Activated gamma-delta T cell treated with Interleukin-2 at 50 U/mL for 16 hours (primary cell): ENCODE measurements around the gene RIMOC1.
A peak's percentile ranks its signal among the peaks of the same experiment; 100 is the strongest.

Experiments
- DNase-seq: peaks from one replicate; pipeline ENCODE4 v3.0.0-alpha.2; 2020

Gene RIMOC1, protein sequence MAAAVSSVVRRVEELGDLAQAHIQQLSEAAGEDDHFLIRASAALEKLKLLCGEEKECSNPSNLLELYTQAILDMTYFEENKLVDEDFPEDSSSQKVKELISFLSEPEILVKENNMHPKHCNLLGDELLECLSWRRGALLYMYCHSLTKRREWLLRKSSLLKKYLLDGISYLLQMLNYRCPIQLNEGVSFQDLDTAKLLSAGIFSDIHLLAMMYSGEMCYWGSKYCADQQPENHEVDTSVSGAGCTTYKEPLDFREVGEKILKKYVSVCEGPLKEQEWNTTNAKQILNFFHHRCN

DNA sequence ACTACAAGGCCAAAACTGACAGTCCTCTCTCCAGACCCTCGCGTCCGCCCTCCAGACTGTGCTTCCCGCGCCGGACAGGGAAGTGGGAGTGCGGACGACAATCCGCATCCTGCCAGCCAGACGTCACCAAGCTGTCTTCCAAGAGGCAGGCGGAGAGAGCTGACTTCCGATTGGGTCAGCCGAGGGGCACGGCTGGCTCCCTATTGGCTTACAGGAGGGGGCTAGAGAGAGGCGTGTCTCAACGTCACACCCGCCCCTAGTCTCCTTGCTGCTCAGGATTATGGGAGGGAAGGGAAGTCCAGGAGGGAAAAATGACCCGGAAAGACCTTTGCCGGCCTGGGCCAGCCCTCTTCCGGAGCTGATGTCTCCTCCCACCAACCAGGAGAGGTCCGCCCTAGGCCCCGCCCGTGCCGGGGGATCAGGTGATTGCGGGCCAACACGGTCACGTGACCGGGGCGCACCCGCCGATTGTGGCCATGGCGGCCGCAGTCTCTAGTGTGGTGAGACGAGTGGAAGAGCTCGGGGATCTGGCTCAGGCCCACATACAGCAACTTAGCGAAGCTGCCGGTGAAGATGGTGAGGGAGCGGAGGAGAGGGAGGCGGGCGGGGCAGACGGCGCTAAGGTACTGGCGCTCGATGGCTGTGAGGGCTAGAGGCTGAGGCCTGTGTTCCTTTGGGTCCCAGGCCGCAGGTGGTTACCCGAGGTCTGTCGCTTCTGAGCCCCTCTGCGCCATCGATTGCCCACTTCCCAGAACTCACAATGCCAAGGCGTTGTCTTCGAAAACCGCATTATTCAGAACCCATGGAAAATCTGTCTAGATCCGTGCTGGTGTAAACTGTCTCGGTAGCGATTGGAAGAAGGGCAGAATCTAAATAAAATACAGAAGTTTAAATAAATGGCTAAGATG, at the start of gene RIMOC1:
TSS of gene RIMOC1 (plus strand) at position 453 of the 908 bp plus-strand sequence. CDS start at position 477, 24 bp downstream.
- DNase-seq = peak; percentile 97

DNA sequence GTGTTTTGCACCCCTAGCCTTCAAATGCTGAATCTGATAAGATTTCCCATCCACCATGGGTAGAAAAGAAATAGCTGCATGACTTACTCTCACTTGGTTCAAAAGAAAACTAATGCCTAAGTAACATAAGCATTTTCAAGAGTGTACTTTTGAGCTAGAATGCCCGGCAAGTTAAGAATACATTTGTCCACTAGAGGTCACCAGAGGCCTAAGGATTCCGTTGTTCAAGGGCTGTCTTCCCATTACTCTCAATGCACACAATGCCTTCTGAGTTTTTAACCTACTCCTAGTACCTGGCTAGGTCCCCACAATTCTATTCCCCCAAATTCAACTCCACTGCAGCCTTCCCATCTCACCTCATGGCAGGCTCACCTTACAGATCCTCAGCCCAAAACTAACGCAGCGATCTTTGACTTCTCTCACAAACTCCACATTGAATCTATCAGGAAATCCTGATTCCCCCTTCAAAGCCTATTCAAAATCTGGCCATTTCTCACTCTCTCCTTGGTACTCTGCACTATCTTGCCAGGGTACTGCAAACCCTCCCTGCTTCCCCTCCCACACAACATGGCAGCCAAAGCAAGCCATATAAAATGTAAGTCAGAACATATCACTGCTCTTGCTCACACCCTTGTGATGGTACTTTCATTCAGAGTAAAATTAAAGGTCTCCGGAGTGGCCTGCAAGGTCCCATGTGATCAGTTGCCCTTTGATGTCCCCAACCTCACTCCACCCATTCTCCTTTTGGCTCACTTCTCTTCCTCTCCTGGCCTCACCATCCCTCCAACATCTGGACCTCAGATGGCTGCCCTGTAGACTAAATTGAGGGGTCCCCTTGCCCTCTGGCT, 47.3 kb upstream of the RIMOC1 start:
- peak; percentile 54 for DNase-seq

DNA sequence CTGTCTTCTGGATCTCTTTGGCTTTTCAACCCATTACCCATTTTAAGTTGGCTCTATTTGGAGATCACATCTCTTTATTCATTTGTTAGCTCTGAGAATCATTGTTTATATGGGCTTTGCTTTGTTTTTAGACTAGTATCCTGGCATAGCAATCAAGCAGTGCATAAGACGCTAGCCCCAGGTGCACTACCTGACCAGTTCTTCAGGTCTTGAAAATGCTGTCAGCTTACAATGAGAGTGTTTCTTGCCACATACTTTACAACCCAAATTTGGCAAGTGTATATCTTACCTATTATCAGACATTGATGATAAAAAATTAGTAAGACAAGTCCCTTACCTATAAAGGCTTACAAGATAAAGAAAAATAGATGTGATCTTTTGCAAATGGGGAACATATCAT, 46.2 kb upstream of the RIMOC1 start:
- no peak for DNase-seq

DNA sequence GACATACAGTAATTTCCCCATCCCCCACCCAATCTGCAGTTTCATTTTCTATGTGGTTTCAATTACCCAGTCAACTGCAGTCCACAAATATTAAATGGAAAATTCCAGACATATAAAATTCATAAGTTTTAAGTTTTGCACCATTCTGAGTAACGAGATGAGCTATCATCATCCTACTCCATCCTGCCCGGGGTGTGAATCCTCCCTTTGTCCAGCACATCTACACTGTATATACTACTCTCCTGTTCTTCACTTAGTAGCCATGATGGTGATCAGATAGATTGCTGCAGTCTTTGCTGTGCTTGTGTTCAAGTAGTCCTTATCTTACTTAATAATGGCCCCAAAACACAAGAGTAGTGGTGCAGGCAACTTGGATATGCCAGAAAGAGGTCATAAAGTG, 45.3 kb upstream of the RIMOC1 start:
- no peak for DNase-seq

DNA sequence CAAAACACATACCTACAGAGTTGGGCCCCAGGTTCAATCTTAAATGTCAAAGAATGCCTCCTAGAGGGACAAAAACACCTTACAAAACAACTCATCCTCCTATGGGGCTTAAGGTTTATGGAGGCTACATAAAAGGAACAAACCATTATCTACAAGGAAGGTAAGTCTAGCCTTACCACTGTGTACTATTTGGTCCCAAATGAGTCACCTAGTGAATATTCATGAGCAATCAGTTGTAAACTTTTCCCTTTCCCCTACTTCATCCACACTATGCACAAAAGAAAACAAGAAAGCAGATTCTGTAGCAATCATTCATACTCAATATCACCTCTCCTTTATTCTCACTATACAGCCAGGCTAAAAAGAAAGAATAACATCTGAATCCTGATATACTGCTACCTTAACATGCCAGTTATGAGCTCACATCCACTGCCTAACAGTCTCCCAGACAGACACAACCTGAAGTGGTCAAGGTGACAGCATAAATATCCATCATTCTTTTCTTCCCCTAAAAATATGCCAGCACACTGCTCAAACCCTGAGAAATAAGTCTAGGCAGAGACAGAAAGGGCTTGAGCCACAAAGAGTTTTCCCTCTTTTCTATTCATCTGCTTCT, 40.2 kb upstream of the RIMOC1 start:
- DNase-seq = no peak

DNA sequence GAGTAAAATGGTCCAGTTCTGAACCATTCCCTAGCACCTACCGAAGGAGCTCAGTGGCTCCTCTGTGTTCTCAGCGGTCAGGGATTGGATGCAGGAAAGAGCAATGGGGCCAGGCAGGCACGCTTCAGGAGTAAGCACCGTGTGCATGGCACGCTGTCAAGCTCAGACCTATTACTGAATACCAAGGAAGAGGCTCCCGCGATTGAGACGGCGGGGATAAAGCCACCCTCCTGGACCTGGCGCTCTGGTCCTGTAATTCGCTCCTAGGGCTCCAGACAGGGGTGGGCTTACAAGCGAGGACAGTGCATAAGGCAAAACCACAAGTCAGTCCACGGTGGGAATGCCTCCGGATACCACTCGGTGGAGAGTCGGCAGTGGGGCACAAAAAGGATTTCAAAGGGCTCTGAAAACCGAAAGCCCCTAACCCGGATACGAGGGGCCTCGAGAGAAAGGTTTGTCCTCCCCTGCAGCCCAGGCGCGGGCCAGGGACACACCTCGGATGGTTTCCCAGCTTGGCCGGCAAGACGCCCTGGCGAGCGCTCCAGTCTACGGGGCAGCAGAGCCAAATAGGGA, 34.9 kb upstream of the RIMOC1 start:
- DNase-seq = peak; percentile 15

DNA sequence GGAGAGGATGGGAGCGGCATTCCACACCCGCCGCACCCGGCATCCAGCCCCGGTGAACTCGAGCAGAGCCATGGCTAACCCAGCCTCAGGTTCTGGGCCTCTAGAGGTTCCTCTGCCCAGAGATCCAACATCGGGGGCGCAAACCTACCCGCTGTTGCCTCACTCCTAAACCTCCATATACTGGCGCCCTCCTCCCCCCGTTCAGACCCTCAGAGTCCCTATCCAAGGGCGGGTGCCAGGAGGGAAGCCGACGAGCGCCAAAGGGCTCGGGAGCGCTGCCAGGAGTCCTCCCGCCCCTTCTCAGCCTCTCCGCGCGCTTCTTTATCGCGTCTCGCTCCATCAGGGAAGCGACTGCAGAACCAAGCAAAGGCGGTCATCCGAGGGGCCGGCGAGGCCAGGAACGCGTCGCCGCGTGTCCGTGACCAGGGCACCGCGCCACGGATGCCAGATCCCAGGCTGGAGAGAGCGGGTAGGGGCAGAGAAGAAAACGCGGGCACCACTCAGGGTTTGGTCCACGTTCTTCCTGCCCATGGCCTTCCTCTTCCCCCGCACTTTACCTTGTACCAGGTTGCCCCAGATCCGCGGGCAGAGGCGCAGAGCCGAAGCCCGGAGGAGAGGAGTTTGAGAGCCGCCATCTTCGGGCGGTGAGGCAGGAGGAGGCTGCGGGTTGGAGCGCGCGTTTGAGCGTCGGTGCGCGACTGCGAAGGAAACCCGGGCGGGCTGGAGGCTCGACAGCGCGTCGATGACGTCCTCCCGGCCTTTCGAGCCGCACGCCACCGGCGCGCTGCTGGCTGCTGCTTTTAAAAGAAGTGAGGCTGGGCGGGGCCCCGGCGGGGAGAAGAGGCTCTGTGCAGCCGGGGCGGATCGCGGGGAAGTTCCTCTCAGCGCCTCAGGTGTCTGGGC, 34.2 kb upstream of the RIMOC1 start, which contains the start of gene OXCT1:
TSS of gene OXCT1 (minus strand) at position 702 of the 903 bp plus-strand sequence. CDS start at position 635, 67 bp downstream.
- DNase-seq = peak; percentile 91

DNA sequence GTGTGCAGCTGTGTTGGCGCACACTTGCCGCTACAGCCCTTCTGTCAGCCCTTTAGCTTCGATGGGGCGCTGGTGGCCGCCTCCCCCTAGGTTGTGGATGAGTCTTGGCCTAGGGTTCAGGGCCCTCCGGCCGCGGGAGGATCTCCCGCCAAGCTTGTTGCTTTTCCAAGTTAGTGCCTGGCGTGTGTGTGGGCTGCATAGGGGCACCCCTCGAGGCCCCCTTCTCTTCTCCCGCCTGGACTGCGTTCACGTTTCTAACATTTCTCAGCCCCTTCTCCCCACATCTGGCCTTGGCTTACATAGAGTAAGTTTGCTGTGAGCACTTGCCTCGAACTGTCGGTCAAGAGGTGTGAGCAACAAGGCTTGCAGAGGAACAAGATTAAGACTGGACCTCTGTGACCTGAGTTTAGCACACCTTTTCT, 33.5 kb upstream of the RIMOC1 start:
- DNase-seq = no peak

DNA sequence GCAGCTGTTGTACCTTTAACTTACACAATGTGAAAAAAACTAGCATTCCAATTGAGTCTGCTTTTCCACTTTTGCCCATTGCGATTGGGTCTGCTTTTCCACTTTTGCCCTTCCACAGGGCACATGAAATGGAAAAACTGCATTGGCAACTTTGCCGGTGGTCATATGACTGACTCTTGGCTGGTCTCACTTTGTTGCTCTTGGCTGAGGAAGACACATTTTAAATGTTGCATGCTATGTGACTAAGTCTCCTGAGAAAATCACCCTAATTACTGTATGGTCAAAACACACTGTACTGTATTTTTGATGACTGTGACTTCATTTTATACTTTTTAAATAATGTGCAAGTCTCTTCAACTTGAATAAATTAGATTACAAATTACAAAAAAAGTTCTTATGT, 32.3 kb upstream of the RIMOC1 start:
- DNase-seq = no peak

DNA sequence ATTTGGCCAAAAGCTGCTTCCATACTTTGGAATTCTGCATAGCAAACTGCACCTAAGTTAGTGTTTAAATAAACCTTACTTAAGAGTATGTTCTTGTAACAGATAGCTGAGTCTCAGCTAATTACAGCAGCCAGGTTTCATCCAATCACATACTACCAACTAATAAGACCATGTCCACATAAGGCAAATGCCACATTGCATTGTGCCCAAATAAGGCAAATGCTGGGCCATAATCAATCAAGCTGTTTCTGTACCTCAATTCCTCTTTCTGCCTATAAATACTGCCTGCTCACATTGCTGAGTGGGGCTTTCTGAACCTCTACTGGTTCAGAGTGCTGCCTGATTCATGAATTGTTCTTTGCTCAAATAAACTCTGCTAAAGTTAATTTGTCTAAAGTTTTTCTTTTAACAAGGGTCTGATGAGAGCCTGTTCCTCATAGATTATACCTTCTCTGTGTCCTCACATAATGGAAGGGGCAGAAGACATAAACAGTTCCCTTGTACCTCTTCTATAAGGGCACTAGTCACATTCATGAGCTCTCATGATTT, 29.6 kb upstream of the RIMOC1 start:
- no peak for DNase-seq

DNA sequence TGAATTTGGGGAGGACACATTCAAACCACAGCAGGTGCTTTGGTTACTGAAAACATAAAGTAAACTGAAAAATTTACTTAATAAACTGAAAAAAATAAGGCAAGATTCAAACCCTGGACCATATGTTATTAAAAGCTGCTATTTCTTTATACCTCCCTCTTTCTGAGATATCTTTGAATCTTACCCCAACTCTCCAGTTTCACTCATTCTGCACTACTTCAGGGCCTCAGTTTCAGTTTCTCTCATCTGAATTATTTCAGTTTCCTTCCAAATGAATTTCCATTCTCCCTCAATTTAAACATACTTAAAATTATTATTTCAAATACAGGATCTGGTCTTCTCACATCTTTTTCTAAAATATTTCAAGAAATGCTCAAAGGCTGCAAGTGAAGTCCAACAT, 29.0 kb upstream of the RIMOC1 start:
- no peak for DNase-seq

DNA sequence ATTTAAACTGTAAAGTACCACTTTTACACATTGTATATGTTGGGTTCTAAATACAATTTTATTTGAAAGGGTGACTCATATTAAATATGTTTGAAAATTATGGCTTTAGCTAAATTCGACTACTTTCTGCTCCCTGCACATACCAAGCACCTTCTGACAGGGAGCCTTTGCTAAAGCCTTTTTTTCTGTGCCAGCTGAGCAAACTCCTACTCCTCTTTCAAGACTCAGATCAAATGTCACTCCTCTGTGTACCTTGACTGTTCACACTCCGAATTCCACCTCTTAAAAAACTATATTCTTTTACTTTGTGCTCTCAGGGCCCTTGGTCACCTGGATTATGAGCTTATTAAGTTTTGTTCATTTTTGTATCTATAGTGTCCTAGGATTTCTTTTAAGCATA, 27.5 kb upstream of the RIMOC1 start:
- no peak for DNase-seq

DNA sequence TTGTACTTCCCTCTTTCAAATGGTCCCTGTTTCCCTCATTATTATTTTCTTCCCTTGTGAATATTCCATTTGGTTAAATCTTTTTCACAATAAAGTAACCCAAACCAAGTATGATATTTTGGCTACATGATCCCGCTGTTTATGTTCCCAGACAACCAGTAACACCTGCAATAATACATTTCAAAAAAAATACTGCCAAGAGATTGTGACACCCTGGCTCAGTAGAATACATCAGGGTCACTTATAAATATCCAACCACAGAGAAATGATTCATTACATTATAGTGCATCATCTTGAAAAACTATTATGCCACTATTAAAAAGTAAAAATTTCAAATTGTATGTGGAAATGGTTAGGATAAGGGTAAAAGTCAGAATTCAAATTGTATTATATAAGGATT, 26.7 kb upstream of the RIMOC1 start:
- DNase-seq = no peak

DNA sequence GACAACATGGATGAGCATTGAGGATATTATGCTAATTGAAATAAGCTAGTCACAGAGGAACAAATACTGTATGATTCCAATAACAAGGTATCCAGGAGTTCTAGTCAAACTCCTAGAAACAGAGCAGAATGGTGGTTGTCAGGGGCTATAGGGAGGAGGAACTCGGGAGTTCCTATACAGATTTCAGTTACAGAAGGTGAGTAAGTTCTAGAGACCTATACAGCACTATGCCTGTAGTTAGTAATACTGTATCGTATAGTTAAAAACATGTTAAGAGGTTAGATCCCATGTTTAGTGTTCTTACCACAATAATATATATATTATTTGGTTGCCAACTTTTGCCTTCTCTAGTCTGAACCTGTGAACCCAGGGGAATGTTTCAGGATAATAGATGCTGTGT, 26.0 kb upstream of the RIMOC1 start:
- DNase-seq = no peak

DNA sequence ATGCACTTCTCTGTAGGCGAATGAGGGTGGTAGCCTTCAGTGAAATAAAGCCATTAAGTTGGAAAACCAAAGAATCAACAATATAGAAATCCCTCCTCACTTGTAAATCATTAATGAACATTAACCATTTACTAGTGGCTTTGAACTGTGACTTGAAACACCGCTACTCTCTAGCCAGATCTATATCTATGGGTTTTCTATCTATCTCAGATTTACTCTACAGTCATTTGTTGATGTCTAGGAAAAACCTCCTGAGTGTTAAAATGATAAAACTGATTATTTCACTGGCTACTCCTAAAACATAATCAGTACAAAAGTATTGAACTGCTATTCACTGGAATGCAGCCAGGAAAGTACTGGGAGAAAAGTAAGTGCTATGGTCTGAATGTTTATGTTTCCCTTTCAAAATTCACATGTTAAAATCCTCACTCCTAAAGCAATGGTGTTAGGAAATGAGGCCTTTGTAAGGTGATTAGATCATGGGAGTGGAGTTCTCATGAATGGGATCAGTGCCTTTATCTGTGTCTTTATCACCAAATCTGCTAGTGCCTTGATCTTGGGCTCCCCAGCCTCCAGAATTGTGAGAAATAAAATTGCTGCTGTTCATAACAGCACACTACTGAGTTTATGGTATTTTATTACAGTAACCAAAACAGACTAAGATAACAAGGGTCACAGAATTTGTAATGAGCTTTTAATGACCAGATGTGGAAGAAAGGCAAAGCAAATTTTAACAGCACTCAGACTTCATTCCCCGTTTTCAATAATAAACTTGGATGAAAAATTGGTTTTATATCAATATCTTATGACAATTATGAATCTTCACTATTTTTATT, 25.3 kb upstream of the RIMOC1 start:
- DNase-seq = no peak

DNA sequence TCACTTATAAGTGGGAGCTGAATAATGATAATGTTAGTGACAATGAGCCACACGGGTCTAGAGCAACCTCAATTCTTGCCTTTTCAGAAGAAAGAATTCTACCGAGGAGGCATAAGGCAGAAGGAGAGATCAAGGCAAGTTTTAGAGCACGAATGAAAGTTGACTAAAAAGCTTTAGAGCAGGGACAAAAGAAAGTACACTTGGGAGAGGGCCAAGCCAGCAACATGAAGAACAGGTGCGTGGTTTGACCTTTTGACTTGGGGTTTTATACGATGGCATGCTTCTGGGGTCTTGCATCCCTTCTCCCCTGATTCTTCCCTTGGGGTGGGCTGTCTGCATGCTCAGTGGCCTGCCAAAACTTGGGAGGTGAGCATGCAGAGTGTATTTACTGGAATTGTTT, 21.4 kb upstream of the RIMOC1 start:
- no peak for DNase-seq

DNA sequence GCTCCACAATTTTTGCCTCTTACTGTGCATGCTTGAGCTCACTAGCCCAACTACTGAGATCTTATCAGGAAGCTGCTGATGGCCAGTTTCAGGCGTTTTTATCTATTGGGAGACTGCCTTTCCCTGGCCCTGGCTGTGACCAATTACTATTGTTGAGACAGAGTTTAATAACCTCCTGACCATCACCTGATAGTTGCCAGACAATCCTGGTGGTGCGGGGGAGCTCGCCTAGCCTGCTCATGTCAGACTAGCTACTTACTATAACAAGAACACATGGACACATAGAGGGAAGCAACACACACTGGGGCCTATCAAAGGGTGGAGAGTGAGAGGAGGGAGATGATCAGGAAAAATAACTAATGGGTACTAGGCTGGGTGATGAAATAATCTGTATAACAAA, 20.9 kb upstream of the RIMOC1 start:
- no peak for DNase-seq

DNA sequence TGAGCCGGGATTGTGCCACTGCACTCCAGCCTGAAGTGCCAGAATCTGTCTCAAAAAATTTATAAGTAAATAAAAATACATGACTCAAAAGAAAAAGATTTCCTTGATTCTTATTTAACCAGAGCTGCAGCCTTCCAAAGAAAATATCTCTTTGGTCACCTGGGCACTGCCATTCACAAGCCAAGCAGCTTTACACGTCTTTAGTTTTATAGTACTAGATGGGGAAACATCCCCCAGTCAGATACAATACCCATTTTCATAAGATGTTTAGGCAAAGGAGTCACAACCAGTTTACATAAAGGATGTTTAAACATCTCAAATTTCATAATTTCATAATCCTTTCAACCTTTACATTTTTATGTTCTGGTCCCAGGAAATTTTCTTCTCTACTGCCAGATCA, 20.2 kb upstream of the RIMOC1 start:
- DNase-seq = no peak

DNA sequence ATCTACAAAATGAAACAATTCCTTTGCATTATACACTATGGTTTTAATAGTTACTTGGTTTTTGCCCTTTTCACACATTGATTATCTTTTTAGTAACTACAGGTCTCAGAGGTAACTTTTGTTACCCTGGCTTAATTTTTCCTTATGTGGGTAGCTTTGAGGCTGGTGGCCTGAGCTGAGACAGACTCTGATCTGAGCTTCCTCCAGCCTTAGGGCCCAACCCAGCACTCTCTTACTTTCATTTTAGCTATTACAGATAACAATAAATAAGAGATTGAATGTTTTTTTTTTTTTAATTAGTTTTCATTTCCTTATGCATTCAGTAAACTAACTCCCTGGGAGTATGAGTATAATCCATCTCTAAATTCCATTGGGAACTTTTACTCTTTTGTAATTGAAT, 18.9 kb upstream of the RIMOC1 start:
- DNase-seq = no peak
